Limb (tissue), 2 donors: Measurements from ENCODE around the gene MYADM.
A peak's percentile ranks its signal among the peaks of the same experiment; 100 is the strongest.
"Not testable (repeated sequence)": the region's sequence is repeated elsewhere in the genome, so short reads cannot be mapped to it uniquely, and the experiment has no call there.

Experiments used
- DNase-seq, 2 donors: peaks; one replicate each; pipeline ENCODE4 v3.0.0-alpha.2; 2016; ENCODE audit errors: extremely low spot score in 2 of 2

MYADM gene

GRCh38 chr19:53868892-53869804 lies 1.5 kb downstream of the MYADM start:
- peak; percentile 89 to 91 for DNase-seq

GRCh38 chr19:53869805-53870484 lies 2.3 kb downstream of the MYADM start:
- not testable (repeated sequence) for DNase-seq

DNA sequence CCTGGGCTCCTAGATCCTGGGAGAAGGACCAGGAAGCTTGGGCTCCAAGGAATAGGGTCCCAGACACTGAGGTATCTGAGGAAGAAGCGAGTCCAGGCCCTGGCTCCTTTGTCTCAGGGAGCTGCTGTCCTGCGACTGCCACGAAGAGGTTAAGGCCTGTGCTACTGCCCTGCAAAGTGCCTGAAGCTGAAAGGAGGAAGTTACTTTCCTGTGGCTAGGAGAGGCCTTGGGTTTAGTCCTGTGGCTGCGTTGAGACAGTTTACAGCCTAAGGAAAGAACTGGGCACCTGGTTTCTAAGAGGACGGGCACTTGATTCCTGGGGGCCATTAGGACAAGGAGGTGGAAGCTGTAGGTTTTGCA lies 2.8 kb downstream of the MYADM start:
- DNase-seq = no peak

DNA sequence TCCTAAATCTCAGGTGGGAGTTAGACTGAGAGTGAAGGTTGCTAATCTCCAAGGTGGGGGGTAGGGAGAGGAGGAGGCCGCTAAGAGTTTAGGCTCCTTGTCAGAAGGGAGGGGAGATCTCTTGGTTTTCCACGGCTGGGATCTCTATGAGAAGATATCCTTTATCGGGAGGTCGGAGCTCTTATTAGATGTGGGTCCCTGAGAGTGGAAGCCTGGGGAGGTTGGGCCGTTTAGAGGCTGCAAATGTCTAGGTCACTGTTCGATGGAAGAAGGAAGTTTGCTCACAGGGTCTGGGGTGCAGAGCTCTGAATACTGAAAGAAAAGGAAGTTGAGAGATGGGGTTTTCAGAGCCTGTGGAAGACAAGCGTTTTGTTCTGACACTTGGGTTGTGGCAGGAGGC lies 3.8 kb downstream of the MYADM start:
- no peak for DNase-seq

GRCh38 chr19:53872762-53873161 lies 5.1 kb downstream of the MYADM start:
- no peak for DNase-seq

- DNase-seq = no peak
Observed at GRCh38 chr19:53873773-53874605, 6.3 kb downstream of the MYADM start.

DNA sequence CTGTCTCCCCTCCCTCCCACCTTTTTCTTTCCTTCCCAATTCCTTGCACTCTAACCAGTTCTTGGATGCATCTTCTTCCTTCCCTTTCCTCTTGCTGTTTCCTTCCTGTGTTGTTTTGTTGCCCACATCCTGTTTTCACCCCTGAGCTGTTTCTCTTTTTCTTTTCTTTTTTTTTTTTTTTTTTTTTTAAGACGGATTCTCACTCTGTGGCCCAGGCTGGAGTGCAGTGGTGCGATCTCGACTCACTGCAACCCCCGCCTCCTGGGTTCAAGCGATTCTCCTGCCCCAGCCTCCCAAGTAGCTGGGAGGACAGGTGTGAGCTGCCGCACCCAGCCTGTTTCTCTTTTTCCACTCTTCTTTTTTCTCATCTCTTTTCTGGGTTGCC lies 6.9 kb downstream of the MYADM start:
- no peak for DNase-seq

DNA sequence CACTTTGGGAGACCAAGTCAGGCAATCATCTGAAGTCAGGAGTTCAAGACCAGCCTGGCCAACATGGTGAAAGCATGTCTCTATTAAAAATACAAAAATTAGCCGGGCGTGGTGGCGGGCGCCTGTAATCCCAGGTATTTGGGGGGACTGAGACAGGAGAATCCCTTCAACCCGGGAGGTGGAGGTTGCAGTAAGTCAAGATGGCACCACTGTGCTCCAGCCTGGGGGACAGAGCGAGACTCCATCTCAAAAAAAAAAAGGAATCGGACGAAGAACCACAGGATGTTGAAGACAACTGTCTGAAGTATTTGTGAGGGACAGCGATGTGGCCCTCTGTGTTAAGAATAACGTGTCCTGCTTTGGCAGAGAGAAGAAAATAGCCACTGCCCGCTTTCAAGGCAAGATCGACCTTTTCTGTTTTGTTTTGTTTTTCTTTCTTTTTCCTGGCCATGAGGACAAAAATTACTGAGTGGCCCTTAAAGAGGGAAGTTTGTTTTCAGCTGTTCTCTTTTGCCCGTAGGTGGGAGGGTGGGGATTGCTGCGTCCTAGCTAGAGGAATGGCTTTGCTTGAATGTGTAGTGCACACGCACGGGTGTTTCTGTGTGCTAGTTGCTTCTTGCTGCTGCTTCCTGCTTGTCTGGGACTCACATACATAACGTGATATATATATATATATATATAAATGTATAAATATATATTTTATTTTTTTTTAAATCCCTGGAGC lies 8.1 kb downstream of the MYADM start:
- no peak for DNase-seq

DNA sequence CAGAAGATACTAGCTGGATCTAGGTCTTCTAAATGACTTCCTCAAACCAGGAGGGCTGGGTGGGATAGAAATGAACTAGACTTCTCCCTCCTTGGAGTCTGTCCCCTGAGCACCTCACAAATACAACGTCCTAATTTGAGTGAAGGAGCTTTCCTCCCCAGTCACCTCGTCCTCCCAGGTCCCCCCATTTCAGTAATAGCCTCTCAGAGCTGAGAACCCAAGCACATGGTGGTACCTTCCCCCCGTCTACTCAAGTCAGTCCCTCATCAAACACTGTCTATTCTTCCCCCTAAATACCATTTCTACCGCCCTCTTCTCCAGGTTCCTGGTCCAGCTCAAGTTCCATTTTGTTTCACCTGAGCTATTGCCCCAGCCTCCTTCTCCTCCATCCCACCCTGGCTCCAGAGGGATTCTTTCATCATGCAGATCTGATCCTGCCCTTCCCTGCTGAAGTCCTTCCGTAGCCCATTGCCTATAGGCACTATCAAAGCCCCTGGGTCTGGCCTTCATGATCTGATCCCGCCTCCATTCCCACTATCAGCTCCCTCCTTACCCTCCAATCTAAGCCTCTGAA lies 9.1 kb downstream of the MYADM start:
- no peak for DNase-seq

GRCh38 chr19:53877361-53877766 lies 9.7 kb downstream of the MYADM start:
- no peak for DNase-seq

DNA sequence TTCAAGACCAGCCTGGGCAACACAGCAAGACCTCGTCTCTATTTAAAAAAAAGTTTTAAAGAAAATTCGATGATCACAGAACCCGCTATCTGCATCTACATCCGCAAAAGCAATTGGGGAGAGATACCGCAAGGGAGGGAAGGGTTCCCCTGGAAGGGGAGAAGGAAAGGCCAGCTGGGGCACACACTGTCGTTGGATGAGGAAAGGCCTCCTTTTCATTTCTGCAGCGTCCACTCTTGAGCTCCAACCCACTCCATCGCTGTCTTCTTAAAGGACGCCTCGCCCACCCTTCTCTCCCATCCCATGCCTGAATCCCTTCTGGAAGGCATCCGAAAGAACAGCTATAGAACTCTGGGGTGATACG lies 11.1 kb downstream of the MYADM start:
- DNase-seq = no peak

GRCh38 chr19:53879140-53880081 lies 11.7 kb downstream of the MYADM start:
- DNase-seq = peak; percentile 94 to 100

GRCh38 chr19:53880711-53881481 lies 13.2 kb downstream of the MYADM start:
- DNase-seq = no peak

DNA sequence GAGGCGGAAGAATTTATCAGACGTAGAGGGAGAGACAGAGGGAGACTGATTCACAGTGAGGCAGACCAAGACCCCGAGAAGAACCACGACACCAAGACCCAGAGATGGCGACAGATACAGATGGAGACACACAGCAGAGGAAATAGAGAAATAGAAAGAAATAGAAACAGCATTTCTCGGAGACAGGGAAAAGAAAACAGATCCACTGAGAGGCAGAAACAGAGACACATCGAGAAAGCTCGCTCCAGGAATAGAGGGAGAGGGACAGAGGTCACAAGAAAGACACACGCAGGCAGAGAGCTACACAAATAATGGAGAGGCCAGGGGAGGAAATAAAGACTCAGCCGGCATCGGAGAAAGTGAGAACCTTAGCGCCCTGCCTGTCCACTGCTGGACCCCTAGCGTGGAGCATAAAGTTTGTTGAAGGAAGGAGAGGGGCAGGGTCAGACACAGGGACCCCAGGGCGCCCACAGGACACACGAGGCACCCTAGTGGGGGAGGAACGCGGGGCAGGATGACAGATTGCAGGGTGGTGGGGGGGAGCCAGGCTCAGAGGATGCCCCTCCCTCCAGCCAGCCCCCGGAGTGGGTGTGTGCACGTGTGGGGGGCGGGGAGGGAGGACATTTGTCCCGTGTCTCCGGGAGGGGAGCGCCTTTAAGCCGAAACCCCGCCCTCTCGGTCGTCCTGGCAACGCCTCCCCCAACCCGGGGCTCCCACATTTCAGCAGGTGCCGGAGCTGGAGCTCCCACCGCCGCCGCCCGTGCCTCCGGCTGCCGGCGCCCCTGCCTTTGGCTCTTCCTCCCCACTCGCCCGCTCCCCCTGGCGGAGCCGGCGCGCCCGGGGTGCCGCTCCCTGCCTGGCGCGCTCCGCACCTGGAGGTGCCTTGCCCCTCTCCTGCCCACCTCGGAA lies 14.1 kb downstream of the MYADM start, which contains the start of gene PRKCG:
PRKCG (plus strand) TSS at position 716 of the 909 bp plus-strand sequence. CDS start 298 bp downstream, outside the sequence.
- DNase-seq = peak in 1 of 2 donors; percentile 78

GRCh38 chr19:53882391-53883050 lies 14.8 kb downstream of the MYADM start:
- DNase-seq = no peak

DNA sequence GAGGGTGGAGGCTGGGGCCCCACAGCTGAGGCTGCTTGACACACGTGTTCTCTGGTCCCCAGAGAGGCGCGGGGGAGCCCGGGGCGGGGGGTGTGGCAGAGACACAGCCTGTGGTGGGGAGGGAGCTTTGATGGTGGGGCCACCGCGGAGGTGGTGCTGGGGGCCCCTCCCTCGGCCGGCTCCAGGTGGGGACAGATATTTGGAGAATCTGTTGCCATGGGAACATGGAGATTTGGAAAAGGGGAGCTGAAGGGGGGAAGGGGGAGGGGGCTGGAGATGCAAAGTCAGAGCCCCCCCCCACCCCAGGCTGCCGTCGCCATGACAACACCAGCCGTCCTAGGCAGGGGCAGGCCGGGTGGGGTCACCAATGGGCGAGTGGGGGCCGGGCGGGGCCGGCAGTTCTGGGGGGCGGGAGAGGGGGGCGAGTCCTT lies 15.6 kb downstream of the MYADM start:
- peak in 1 of 2 donors; percentile 70 for DNase-seq

DNA sequence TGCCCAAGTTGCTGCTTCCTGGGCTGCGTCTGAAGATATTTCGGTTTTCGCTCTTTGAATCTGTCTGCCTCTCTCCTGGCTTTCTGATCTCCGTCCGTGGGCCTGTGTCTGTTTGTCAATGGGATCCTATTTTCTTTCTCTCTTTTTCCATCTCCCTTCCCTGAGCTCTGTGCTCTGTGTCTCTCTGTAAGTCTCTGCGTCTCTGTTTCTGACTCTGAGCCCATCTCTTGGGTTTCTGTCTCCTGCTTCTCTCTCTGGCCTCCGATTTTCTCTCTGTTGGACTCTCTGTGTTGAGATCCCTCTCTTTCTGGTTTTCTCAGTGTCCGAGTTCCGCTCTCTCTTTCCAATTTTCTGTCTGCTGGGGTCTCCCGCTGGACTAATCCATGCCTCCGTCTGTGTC lies 16.1 kb downstream of the MYADM start:
- DNase-seq = no peak
